ENCODE measurements around the gene SGPP2. TPM values are rescaled to one million over a fixed set of nuclear protein-coding genes. Genes with fewer than 3 reads are reported as not detected.

SGPP2 gene
- total RNA-seq, 1 experiment from 2014 or later = not detected

GRCh38 chr2:222569826-222570225 lies 145.5 kb downstream of the SGPP2 start:
- no peaks in the 10 kb centered on the region for H3K79me2 ChIP-seq (ENCODE audit: insufficient read depth, low read length)
- no CpG with 5 or more reads among the region's 1 CpG for WGBS (ENCODE audit: extremely low coverage, insufficient read length, low lambda C conversion rate)
- Mint-ChIP-seq H3K27me3 (ENCODE audit: low read depth) (no peaks in the 10 kb centered on the region), H3K36me3 (ENCODE audit: insufficient read depth in 1 of 3, low read depth in 3 of 3) (peaks cover 9 to 32% (median 14%) of the 10 kb centered on the region in 3 experiments; a peak in 5 of 7 replicates), H3K9me3 (no peaks in the 10 kb centered on the region), H3K27ac (no peak overlapping the region), H3K4me1 (peaks cover 4 to 6% of the 10 kb centered on the region in 2 experiments; a peak in 3 of 4 replicates), H3K4me3 (no peak overlapping the region)
- H3K18ac ChIP-seq (ENCODE audit: insufficient read length, low read depth, low read length) = no peak overlapping the region
- H2BK5ac ChIP-seq (ENCODE audit: insufficient read length, low read length) = no peak overlapping the region
- H4K20me1 ChIP-seq (ENCODE audit: control insufficient read depth, insufficient read depth, insufficient read length) = no peaks in the 10 kb centered on the region
- no peaks in the 10 kb centered on the region for H3K9me3 ChIP-seq (ENCODE audit: control insufficient read depth, low read depth, low read length)
- H4K91ac ChIP-seq (ENCODE audit: insufficient read length, low read depth, low read length) = no peak overlapping the region
- no peak overlapping the region for H3K9ac ChIP-seq (ENCODE audit: extremely low read depth, insufficient read length, low read length)
- H3K4ac ChIP-seq (ENCODE audit: low read depth, low read length) = no peak overlapping the region
- no peaks in the 10 kb centered on the region for H3K4me1 ChIP-seq (ENCODE audit: insufficient read depth, low read length)
- no peak overlapping the region for H4K5ac ChIP-seq (ENCODE audit: insufficient read length, low read depth, low read length)
- H3K4me2 ChIP-seq (ENCODE audit: insufficient read depth, insufficient read length, low read length) = no peak overlapping the region
- no peak overlapping the region for H2BK120ac ChIP-seq (ENCODE audit: low read depth, low read length, poor library complexity, severe bottlenecking)
- no peaks in the 10 kb centered on the region for H3K27me3 ChIP-seq (ENCODE audit: insufficient read depth, low read length)
- no peak overlapping the region for H3K27ac ChIP-seq (ENCODE audit: insufficient read length, low read depth, low read length)
- no peak overlapping the region for H2AK5ac ChIP-seq (ENCODE audit: insufficient read length, low read length)
- no peak overlapping the region for H2BK15ac ChIP-seq (ENCODE audit: low read depth, low read length)
- no peak overlapping the region for H3K56ac ChIP-seq (ENCODE audit: insufficient read length, low read depth, low read length)
- H3K23me2 ChIP-seq (ENCODE audit: insufficient read length, low read depth, low read length, poor library complexity, severe bottlenecking) = no peaks in the 10 kb centered on the region
- no peak overlapping the region for H3T11ph ChIP-seq (ENCODE audit: low read length)
- H3K79me1 ChIP-seq (ENCODE audit: insufficient read depth, low read depth, low read length, poor library complexity, severe bottlenecking) = peaks cover 2% of the 10 kb centered on the region
- no peak overlapping the region for H3K14ac ChIP-seq (ENCODE audit: insufficient read depth, low read length)
- H4K8ac ChIP-seq (replicated peaks; ENCODE audit: insufficient read length, low read depth, low read length) = no peak overlapping the region
- H2BK12ac ChIP-seq (ENCODE audit: insufficient read length, low read depth, low read length) = no peak overlapping the region
- H3K23ac ChIP-seq (ENCODE audit: insufficient read length, low read depth, low read length) = no peak overlapping the region
- no peak overlapping the region for H2AFZ ChIP-seq (ENCODE audit: low read length)
- no peak for TF ChIP-seq CTCF (conservative IDR thresholded peaks at IDR 0.05)
- no peak for DNase-seq
- no peak overlapping the region for H2BK20ac ChIP-seq (ENCODE audit: low read depth, low read length, poor library complexity, severe bottlenecking)

All from H9 (cell line).